Cardiac ventricle fibroblast (primary cell): ENCODE results near the gene ADCYAP1R1. TPM values are rescaled to one million over a fixed set of nuclear protein-coding genes. Genes with fewer than 3 reads are reported as not detected.

Source experiments
- total RNA-seq: library from RNA; depleted of rRNA; stranded (reverse); fragments of >200 nt; gene quantifications from 2 replicates; pipeline ENCODE4 v1.2.3, GENCODE V29; 2015

The ADCYAP1R1 gene
- 0.69 and 1.2 TPM in 2 replicates for total RNA-seq

DNA sequence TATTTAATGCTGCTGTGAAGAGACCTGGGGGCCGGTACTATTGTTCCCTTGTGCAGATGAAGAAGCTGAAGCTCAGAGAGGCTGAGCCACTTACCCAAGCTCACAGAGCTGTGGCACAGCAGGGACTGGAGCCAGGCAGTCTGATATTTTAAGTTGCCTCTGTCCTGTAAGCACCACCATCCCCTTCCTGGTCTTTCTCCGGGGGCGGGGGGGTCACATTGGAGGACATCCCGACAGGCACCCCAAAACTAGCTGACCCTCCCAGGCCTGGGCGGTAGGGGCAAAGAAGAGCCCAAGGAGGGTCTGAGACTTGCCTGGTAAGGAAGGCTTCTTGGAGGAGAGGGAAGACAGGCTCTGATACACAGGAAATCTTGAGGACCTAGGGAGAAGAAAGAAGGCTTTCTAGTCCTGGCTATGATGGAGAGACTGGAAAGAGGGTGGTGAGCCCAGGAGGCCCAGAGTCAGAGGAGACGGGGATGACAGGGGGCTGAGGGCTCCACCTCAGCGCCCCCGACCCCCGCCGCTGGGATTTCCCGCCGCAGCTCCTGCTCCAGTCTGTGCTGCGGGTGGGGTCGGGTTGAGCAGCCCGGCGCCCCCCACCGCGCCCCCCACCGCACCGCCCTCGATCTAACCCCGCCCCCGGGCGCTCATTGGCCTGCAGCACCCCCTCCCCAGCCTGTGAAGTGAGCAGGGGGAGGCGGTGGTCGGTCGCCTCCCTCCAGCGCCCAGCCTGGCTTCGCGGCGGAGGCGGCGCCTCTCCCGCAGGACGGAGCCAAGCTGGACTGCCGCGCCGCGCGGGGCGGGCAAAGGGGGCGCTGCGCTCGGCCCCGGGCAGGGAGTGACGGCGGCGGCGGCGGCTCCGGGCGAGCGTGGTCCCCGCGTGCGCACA, at the start of gene ADCYAP1R1:
Gene ADCYAP1R1 (plus strand): TSS at position 711 of the 889 bp plus-strand sequence. CDS start 10,957 bp downstream, outside the sequence.

Other genes starting within 250 kb of the ADCYAP1R1 start
- gene AQP1, start 140.5 kb upstream of the ADCYAP1R1 start, total RNA-seq = 3.4 and 3.8 TPM in 2 replicates
- not detected in 2 replicates for gene GHRHR, start 88.4 kb upstream of the ADCYAP1R1 start, total RNA-seq